HEK293 (cell line): Measurements from ENCODE around the gene TTC7B.

ENCODE experiments used
- HOXC10 ChIP-seq: sonication (generic); formaldehyde crosslinking; IDR thresholded peaks from 2 replicates; pipeline ENCODE4 v1.8.1; 2023; ENCODE audit warnings: mild to moderate bottlenecking, missing genetic modification reagents
- MYNN ChIP-seq: fragments of 450-650 bp; formaldehyde crosslinking; IDR thresholded peaks from 2 replicates; pipeline ENCODE4 v1.5.1; 2016; ENCODE audit warnings: missing biosample characterization, missing genetic modification characterization, borderline replicate concordance
- ZBTB17 ChIP-seq: fragments of 450-650 bp; formaldehyde crosslinking; IDR thresholded peaks from 2 replicates; pipeline ENCODE4 v1.5.1; 2016; ENCODE audit warnings: missing biosample characterization, missing genetic modification characterization
- ZBTB21 ChIP-seq: fragments of 450-650 bp; formaldehyde crosslinking; IDR thresholded peaks from 2 replicates; pipeline ENCODE4 v1.5.1; 2017; ENCODE audit warnings: missing biosample characterization, missing genetic modification characterization
- ZFP41 ChIP-seq: fragments of 450-650 bp; formaldehyde crosslinking; IDR thresholded peaks from 2 replicates; pipeline ENCODE4 v1.5.1; 2016; ENCODE audit warnings: missing biosample characterization, missing genetic modification characterization, borderline replicate concordance
- ZNF174 ChIP-seq: fragments of 450-650 bp; formaldehyde crosslinking; IDR thresholded peaks from 2 replicates; pipeline ENCODE4 v1.5.0; 2017; ENCODE audit warnings: missing biosample characterization, mild to moderate bottlenecking, missing genetic modification characterization
- ZNF501 ChIP-seq: fragments of 450-650 bp; formaldehyde crosslinking; IDR thresholded peaks from 2 replicates; pipeline ENCODE4 v1.5.1; 2016; ENCODE audit warnings: missing biosample characterization, missing genetic modification characterization
- ZNF76 ChIP-seq: fragments of 450-650 bp; formaldehyde crosslinking; IDR thresholded peaks from 2 replicates; pipeline ENCODE4; 2016; ENCODE audit warnings: low read depth, missing biosample characterization, missing genetic modification characterization, borderline replicate concordance
- TF ChIP-seq, protein P1 (sequence below): IDR thresholded peaks from 2 replicates; pipeline ENCODE4 v1.6.1; 2011; ENCODE audit warnings: mild to moderate bottlenecking, low read depth, low read length, borderline replicate concordance
- TF ChIP-seq, protein P2 (sequence below): fragments of 450-650 bp; formaldehyde crosslinking; IDR thresholded peaks from 2 replicates; pipeline ENCODE4 v1.5.1; 2016; ENCODE audit warnings: missing biosample characterization, missing genetic modification characterization
- TF ChIP-seq, protein P3 (sequence below): fragments of 450-650 bp; formaldehyde crosslinking; IDR thresholded peaks from 2 replicates; pipeline ENCODE4 v1.5.1; 2017; ENCODE audit warnings: missing biosample characterization, mild to moderate bottlenecking, missing genetic modification characterization, moderate library complexity
- TF ChIP-seq, protein P4 (sequence below): fragments of 450-650 bp; formaldehyde crosslinking; IDR thresholded peaks from 2 replicates; pipeline ENCODE4 v1.5.1; 2016; ENCODE audit warnings: missing biosample characterization, missing genetic modification characterization, low read depth

DNA sequence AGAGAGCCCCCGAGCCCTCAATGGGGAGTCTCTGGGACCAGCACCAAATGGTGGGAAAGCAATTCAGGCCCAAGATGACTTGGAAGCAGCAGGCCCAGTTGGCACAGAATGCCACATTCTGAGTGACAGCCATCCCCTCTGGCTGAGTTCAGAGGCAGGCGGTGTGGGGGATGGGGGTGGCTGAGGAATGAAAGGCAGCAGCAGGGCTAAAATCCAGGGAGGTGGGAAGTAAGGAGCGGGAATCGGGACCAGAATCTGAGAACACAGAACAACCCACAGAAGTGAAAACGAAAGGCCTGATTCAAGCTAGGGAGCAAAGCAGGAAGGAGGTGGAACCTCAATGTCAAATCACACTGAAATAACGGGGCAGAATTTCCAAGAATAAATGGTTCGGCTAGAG, 248.2 kb downstream of the TTC7B start:
- TF ChIP-seq, protein P1, sequence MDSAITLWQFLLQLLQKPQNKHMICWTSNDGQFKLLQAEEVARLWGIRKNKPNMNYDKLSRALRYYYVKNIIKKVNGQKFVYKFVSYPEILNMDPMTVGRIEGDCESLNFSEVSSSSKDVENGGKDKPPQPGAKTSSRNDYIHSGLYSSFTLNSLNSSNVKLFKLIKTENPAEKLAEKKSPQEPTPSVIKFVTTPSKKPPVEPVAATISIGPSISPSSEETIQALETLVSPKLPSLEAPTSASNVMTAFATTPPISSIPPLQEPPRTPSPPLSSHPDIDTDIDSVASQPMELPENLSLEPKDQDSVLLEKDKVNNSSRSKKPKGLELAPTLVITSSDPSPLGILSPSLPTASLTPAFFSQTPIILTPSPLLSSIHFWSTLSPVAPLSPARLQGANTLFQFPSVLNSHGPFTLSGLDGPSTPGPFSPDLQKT = no peak
- TF ChIP-seq, protein P2, sequence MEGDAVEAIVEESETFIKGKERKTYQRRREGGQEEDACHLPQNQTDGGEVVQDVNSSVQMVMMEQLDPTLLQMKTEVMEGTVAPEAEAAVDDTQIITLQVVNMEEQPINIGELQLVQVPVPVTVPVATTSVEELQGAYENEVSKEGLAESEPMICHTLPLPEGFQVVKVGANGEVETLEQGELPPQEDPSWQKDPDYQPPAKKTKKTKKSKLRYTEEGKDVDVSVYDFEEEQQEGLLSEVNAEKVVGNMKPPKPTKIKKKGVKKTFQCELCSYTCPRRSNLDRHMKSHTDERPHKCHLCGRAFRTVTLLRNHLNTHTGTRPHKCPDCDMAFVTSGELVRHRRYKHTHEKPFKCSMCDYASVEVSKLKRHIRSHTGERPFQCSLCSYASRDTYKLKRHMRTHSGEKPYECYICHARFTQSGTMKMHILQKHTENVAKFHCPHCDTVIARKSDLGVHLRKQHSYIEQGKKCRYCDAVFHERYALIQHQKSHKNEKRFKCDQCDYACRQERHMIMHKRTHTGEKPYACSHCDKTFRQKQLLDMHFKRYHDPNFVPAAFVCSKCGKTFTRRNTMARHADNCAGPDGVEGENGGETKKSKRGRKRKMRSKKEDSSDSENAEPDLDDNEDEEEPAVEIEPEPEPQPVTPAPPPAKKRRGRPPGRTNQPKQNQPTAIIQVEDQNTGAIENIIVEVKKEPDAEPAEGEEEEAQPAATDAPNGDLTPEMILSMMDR = no peak
- no peak for TF ChIP-seq ZBTB17 (tag by site-specific recombination)
- no peak for TF ChIP-seq ZBTB21 (tag by site-specific recombination)
- TF ChIP-seq, protein P3, sequence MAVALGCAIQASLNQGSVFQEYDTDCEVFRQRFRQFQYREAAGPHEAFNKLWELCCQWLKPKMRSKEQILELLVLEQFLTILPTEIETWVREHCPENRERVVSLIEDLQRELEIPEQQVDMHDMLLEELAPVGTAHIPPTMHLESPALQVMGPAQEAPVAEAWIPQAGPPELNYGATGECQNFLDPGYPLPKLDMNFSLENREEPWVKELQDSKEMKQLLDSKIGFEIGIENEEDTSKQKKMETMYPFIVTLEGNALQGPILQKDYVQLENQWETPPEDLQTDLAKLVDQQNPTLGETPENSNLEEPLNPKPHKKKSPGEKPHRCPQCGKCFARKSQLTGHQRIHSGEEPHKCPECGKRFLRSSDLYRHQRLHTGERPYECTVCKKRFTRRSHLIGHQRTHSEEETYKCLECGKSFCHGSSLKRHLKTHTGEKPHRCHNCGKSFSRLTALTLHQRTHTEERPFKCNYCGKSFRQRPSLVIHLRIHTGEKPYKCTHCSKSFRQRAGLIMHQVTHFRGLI = no peak
- no peak for TF ChIP-seq ZNF501 (tag by site-specific recombination)
- no peak for TF ChIP-seq ZNF76 (tag by site-specific recombination)
- TF ChIP-seq HOXC10 (CRISPR knock-in tag) = no peak
- TF ChIP-seq MYNN (tag by site-specific recombination) = no peak
- no peak for TF ChIP-seq ZNF174 (tag by site-specific recombination)
- TF ChIP-seq ZFP41 (tag by site-specific recombination) = no peak
- TF ChIP-seq, protein P4, sequence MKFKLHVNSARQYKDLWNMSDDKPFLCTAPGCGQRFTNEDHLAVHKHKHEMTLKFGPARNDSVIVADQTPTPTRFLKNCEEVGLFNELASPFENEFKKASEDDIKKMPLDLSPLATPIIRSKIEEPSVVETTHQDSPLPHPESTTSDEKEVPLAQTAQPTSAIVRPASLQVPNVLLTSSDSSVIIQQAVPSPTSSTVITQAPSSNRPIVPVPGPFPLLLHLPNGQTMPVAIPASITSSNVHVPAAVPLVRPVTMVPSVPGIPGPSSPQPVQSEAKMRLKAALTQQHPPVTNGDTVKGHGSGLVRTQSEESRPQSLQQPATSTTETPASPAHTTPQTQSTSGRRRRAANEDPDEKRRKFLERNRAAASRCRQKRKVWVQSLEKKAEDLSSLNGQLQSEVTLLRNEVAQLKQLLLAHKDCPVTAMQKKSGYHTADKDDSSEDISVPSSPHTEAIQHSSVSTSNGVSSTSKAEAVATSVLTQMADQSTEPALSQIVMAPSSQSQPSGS = no peak
